Skeletal muscle cell (primary cell): Measurements from ENCODE around the gene ELP1.

Experiments
- DNase-seq: peaks from one replicate; pipeline ENCODE4 v3.0.0-alpha.2; 2010; ENCODE audit warnings: low read depth
- H3K4me3 ChIP-seq: 2 replicates; pipeline ENCODE4 v1.5.1; 2011; ENCODE audit warnings: low read depth, mild to moderate bottlenecking, control low read depth, low read length, moderate library complexity

The ELP1 gene

DNA sequence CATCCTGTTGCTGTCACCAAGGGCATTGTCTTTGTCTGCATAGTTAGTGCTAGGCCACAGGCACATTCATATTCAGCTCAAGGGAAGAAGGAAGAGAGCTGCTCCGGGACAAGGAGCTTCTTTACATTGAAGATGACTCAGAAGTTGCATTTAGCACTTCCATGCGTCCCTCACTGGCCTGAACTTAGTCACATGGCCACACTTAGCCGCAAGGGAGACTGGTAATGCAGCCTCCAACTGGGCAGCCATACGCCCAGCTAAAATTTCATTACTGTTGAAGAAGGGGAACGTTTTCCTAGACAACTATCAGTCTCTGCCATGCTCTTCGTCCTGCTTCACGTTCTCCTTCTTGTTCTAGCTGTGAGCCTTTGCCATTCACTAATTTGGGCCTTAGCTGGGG is 98.1 kb downstream of the ELP1 start:
- no peak overlapping the region for H3K4me3 ChIP-seq
- DNase-seq = no peak

DNA sequence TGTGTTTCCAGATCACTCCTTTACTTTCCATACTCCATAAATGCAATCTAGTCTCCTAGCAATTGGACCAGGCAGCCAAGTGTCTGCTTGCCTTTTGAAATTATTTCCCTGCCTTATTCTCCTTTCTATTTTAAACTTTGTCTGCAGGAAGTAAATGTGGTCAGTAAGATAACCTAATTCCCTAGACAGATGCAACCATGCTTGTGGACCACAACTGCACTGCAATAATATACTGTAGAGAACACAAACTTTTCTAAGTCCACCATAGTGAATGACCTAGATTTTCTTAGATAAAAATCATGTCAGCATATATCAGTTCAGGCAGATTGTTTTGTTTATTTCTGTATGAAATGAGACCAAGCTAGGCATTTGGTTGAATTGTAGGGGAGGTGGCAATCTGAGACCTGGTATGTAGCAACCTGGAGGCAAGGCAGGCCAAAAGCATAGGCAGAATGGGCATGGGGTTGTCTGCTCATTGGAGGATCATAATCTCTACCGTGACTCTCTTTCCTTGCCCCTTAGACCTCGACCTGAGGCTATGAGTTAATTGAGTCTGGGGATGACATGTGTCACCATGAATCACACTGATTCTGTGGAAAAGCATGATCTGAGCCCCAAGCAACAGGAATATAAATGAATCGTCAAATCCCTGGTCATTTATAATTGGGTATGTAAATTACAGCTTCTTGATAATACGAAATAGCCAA is 98.8 kb downstream of the ELP1 start:
- H3K4me3 ChIP-seq = no peak overlapping the region
- no peak for DNase-seq

DNA sequence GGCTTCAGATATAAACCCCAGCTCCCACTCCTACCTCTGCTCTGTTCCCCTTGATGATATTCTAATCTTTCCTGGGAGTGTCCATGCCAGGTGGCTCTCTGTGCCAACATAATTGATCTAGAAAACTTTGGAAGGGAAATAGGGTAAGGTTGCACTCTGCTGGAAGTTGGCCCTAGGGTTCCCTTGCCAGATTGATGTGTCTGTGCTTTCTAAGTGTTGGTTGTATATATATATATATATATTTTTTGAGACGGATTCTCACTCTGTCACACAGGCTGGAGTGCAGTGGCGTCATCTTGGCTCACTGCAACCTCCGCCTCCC is 101.8 kb downstream of the ELP1 start:
- no peak for DNase-seq
- no peak overlapping the region for H3K4me3 ChIP-seq

DNA sequence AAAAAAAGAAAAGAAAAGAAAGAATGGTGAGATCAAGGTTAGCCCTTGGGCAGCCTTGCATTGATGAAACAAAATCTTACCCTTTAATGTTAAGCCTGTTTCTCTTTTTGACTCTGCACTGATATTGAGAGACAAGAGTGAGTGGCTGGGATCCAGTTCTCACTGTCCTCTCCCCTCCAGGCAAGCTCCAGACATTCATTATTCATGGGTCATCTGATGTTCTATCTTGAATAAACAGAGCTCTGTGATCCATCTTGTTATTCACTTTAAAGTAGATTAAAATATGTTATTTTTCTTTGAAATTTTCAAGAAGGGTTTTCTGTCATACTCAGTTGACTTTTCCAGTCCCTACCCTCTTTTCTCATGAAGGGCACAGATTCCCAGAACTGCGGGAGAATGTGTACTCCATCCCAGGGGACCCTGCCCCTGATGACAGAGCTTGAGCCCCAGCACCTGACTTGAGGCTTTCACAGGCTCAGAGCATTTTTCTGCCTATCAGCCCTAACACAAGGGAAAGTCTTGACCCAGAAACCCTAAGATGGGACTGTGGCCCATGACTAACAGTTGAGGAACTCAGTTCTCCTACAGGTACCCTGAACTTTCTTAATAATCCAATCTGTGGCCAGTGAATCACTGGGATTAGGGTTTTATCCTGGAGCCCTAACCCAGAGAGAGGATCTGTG is 102.3 kb downstream of the ELP1 start:
- no peak for DNase-seq
- no peak overlapping the region for H3K4me3 ChIP-seq

DNA sequence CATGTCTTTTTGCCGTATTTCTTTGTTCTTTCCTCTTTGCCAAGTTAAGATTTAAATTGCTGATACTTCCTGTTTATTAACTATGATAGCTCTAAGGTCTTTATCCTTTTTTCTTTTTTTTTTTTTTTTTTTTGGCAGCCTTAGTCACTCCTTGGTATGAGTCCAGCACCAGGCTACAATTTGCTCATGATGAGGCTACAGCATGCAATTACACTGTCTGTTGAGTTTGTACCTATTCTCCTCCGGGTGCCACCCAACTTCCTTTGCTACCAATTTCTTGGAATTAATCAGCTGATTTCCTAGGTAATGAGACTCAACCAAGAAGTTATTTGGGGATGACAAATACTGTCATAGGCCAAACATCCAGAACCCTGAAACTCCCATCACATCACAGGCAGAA is 103.7 kb downstream of the ELP1 start:
- DNase-seq = no peak
- H3K4me3 ChIP-seq = no peak overlapping the region

DNA sequence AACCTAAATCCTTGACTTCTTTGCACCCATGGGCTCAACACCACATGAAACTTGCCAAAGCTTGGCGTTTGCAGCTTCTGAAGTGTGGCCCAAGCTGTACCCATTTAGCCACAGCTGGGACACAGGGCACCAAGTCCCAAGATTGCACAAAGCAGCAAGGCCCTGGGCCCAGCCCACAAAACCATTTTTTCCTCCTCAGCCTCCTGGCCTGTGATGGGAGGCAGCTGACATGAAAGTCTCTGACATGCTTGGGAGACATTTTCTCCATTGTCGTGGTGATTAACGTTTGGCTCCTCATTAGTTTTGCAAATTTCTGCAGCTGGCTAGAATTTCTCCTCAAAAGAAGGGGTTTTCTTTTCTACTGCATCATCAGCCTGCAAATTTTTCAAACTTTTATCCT is 110.1 kb downstream of the ELP1 start:
- no peak for DNase-seq
- H3K4me3 ChIP-seq = no peak overlapping the region
